HEK293 (cell line): ENCODE results near the gene CCL16.

ENCODE experiments used
- CTCF ChIA-PET: fragments of 350-600 bp; formaldehyde crosslinking; extraction: SDS; loops from one replicate; lab custom pipeline; 2021; ENCODE audit warnings: antibody characterized with exemption; lab: Yijun Ruan, JAX
- POLR2A ChIA-PET: fragments of 300-600 bp; formaldehyde crosslinking; extraction: SDS; loops from one replicate; lab custom pipeline; 2020; ENCODE audit warnings: antibody characterized with exemption, inconsistent platforms; lab: Yijun Ruan, JAX
- H3K27ac ChIP-seq: fragments of 200-500 bp; sonication (Bioruptor generic); 2 replicates; pipeline ENCODE4 v1.5.1; 2014; ENCODE audit warnings: low read depth, low read length, control low read depth, inconsistent platforms; ENCODE audit errors: extremely low read depth
- H3K36me3 ChIP-seq, 2 experiments: fragments of 200-500 bp in 1 of 2; sonication (Bioruptor generic) in 1 of 2; 1 replicate in 1 of 2; 2 replicates in 1 of 2; pipeline ENCODE4 v1.5.1; 2014 to 2017; ENCODE audit warnings: inconsistent platforms in 2 of 2, low read length in 2 of 2; ENCODE audit not compliant: control insufficient read depth in 2 of 2, insufficient read depth in 1 of 2
- H3K4me1 ChIP-seq: fragments of 200-500 bp; sonication (Bioruptor generic); 2 replicates; pipeline ENCODE4 v1.5.1; 2014; ENCODE audit warnings: mild to moderate bottlenecking, low read length, inconsistent platforms; ENCODE audit not compliant: control insufficient read depth, insufficient read depth
- H3K4me3 ChIP-seq: 2 replicates; pipeline ENCODE4 v1.5.1; 2011; ENCODE audit warnings: low read depth, mild to moderate bottlenecking, control low read depth, low read length, moderate library complexity
- H3K9me3 ChIP-seq: fragments of 200-500 bp; sonication (Bioruptor generic); 2 replicates; pipeline ENCODE4 v1.5.1; 2014; ENCODE audit warnings: low read depth, low read length, inconsistent platforms; ENCODE audit not compliant: control insufficient read depth, insufficient read depth
- EGR2 ChIP-seq: fragments of 450-650 bp; formaldehyde crosslinking; IDR thresholded peaks from 2 replicates; pipeline ENCODE4 v1.5.1; 2016; ENCODE audit warnings: low read depth, missing biosample characterization, missing genetic modification characterization
- KLF1 ChIP-seq: fragments of 450-650 bp; formaldehyde crosslinking; IDR thresholded peaks from 2 replicates; pipeline ENCODE4 v1.5.1; 2016; ENCODE audit warnings: missing biosample characterization, missing genetic modification characterization
- KLF10 ChIP-seq: fragments of 450-650 bp; IDR thresholded peaks from 2 replicates; pipeline ENCODE4 v1.5.1; 2018; ENCODE audit warnings: missing biosample characterization, mild to moderate bottlenecking, missing genetic modification characterization
- KLF8 ChIP-seq: fragments of 450-650 bp; formaldehyde crosslinking; IDR thresholded peaks from 2 replicates; pipeline ENCODE4 v1.5.1; 2016; ENCODE audit warnings: missing biosample characterization, missing genetic modification characterization
- KLF9 ChIP-seq: fragments of 450-650 bp; formaldehyde crosslinking; IDR thresholded peaks from 2 replicates; pipeline ENCODE4 v1.5.1; 2016; ENCODE audit warnings: missing biosample characterization, missing genetic modification characterization, low read depth
- MYNN ChIP-seq: fragments of 450-650 bp; formaldehyde crosslinking; IDR thresholded peaks from 2 replicates; pipeline ENCODE4 v1.5.1; 2016; ENCODE audit warnings: missing biosample characterization, missing genetic modification characterization, borderline replicate concordance
- RBAK ChIP-seq: fragments of 450-650 bp; formaldehyde crosslinking; IDR thresholded peaks from 2 replicates; pipeline ENCODE4 v1.5.1; 2016; ENCODE audit warnings: missing biosample characterization, missing genetic modification characterization
- SCRT1 ChIP-seq: fragments of 450-650 bp; formaldehyde crosslinking; IDR thresholded peaks from 2 replicates; pipeline ENCODE4 v1.5.1; 2016; ENCODE audit warnings: missing biosample characterization, missing genetic modification characterization, borderline replicate concordance
- SCRT2 ChIP-seq: fragments of 450-650 bp; formaldehyde crosslinking; IDR thresholded peaks from 2 replicates; pipeline ENCODE4 v1.5.1; 2016; ENCODE audit warnings: missing biosample characterization, missing genetic modification characterization
- SP2 ChIP-seq: fragments of 450-650 bp; formaldehyde crosslinking; IDR thresholded peaks from 2 replicates; pipeline ENCODE4 v1.5.1; 2016; ENCODE audit warnings: missing biosample characterization, missing genetic modification characterization
- SP7 ChIP-seq: fragments of 450-650 bp; formaldehyde crosslinking; IDR thresholded peaks from 2 replicates; pipeline ENCODE4 v1.5.1; 2016; ENCODE audit warnings: missing biosample characterization, missing genetic modification characterization
- ZBTB17 ChIP-seq: fragments of 450-650 bp; formaldehyde crosslinking; IDR thresholded peaks from 2 replicates; pipeline ENCODE4 v1.5.1; 2016; ENCODE audit warnings: missing biosample characterization, missing genetic modification characterization
- ZBTB20 ChIP-seq: fragments of 450-650 bp; formaldehyde crosslinking; IDR thresholded peaks from 2 replicates; pipeline ENCODE4 v1.5.1; 2016; ENCODE audit warnings: missing biosample characterization, missing genetic modification characterization
- ZBTB21 ChIP-seq: fragments of 450-650 bp; formaldehyde crosslinking; IDR thresholded peaks from 2 replicates; pipeline ENCODE4 v1.5.1; 2017; ENCODE audit warnings: missing biosample characterization, missing genetic modification characterization
- ZBTB48 ChIP-seq: fragments of 450-650 bp; formaldehyde crosslinking; IDR thresholded peaks from 2 replicates; pipeline ENCODE4 v1.5.1; 2016; ENCODE audit warnings: missing biosample characterization, missing genetic modification characterization
- ZEB2 ChIP-seq: fragments of 450-650 bp; formaldehyde crosslinking; IDR thresholded peaks from 2 replicates; pipeline ENCODE4 v1.5.1; 2016; ENCODE audit warnings: missing biosample characterization, missing genetic modification characterization
- ZFP37 ChIP-seq: fragments of 450-650 bp; formaldehyde crosslinking; IDR thresholded peaks from 2 replicates; pipeline ENCODE4 v1.5.1; 2016; ENCODE audit warnings: missing biosample characterization, missing genetic modification characterization
- ZNF10 ChIP-seq: fragments of 450-650 bp; formaldehyde crosslinking; IDR thresholded peaks from 2 replicates; pipeline ENCODE4 v1.5.1; 2017; ENCODE audit warnings: missing biosample characterization, missing genetic modification characterization
- ZNF114 ChIP-seq: fragments of 450-650 bp; formaldehyde crosslinking; IDR thresholded peaks from 2 replicates; pipeline ENCODE4 v1.5.0; 2017; ENCODE audit warnings: missing biosample characterization, missing genetic modification characterization
- ZNF335 ChIP-seq: fragments of 450-650 bp; formaldehyde crosslinking; conservative IDR thresholded peaks from 2 replicates; pipeline ENCODE4 v1.5.1; 2016; ENCODE audit warnings: missing biosample characterization, missing genetic modification characterization
- ZNF366 ChIP-seq: fragments of 450-650 bp; formaldehyde crosslinking; conservative IDR thresholded peaks from 2 replicates; pipeline ENCODE4 v1.5.1; 2016; ENCODE audit warnings: missing biosample characterization, missing genetic modification characterization
- ZNF37A ChIP-seq: fragments of 450-650 bp; IDR thresholded peaks from 2 replicates; pipeline ENCODE4 v1.5.1; 2018; ENCODE audit warnings: missing biosample characterization, missing genetic modification characterization
- ZNF501 ChIP-seq: fragments of 450-650 bp; formaldehyde crosslinking; IDR thresholded peaks from 2 replicates; pipeline ENCODE4 v1.5.1; 2016; ENCODE audit warnings: missing biosample characterization, missing genetic modification characterization
- ZNF610 ChIP-seq: fragments of 450-650 bp; formaldehyde crosslinking; IDR thresholded peaks from 2 replicates; pipeline ENCODE4 v1.5.1; 2016; ENCODE audit warnings: missing biosample characterization, missing genetic modification characterization, borderline replicate concordance
- TF ChIP-seq, protein P1 (sequence below): fragments of 450-650 bp; IDR thresholded peaks from 2 replicates; pipeline ENCODE4 v1.5.1; 2018; ENCODE audit warnings: missing biosample characterization, mild to moderate bottlenecking, missing genetic modification characterization
- TF ChIP-seq, protein P2 (sequence below): fragments of 450-650 bp; formaldehyde crosslinking; optimal IDR thresholded peaks from 2 replicates; pipeline ENCODE3; 2016; ENCODE audit warnings: missing biosample characterization, mild to moderate bottlenecking, missing genetic modification characterization
- TF ChIP-seq, protein P3 (sequence below): fragments of 450-650 bp; formaldehyde crosslinking; IDR thresholded peaks from 2 replicates; pipeline ENCODE4 v1.5.1; 2017; ENCODE audit warnings: missing biosample characterization, missing genetic modification characterization
- TF ChIP-seq, protein P4 (sequence below): fragments of 450-650 bp; formaldehyde crosslinking; IDR thresholded peaks from 2 replicates; pipeline ENCODE4 v1.5.1; 2016; ENCODE audit warnings: missing biosample characterization, missing genetic modification characterization

Gene CCL16

DNA sequence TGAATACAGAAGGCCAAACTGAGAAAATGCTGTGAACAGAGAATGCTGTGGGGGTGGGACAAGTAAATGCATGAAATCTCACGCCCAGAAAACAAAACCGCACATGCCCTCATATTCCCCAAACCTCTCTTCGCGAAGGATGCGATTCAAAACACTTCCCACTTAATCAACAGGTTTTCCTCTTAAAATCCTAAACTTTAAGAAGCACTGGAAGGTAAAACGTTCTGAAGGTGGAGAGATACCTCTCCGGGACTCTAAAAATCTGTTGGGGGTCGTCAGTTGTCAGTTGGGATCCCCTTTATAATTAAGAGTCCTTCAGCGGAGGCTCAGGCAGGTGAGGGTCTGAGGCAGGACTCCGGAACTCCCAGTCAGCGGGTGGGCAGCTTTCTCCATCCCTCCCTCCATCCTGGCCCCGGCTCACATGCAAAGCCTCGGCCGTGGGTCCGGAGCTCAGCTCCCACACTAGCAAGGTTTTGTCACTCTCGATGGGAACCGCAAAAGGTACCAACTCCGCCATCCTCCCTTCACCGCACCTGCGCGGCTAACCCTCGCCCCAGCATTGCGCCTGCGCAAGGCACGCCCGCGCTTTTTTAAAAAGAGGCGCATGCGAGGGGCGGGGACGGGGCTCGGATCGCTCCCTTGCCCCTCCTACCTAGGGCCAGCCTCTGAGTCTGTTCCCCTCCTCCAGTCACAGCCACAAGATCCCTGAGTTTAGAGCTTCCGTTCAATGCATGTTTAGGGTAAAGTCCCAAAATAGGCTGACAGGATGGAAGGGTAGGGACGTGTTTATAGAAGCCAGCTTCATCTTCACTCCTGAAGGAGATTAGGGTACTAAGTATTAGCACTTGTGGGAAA lies 50.9 kb downstream of the CCL16 start, which contains the start of gene RDM1:
TSS of gene RDM1 (minus strand) at position 563 of the 855 bp plus-strand sequence. CDS start at position 517, 46 bp downstream.
- CTCF ChIA-PET, result interaction anchor here (0.6 to 1.6 kb wide), 7 partner anchors 13 to 387 kb away, joined by 3 to 12 read pairs (median 5); partner anchors contain the start of gene LYZL6
- peak within 1 kb of the TSS; percentile 0; the same call in 1 of the 2 replicates for H3K27ac ChIP-seq
- TF ChIP-seq, protein P1, sequence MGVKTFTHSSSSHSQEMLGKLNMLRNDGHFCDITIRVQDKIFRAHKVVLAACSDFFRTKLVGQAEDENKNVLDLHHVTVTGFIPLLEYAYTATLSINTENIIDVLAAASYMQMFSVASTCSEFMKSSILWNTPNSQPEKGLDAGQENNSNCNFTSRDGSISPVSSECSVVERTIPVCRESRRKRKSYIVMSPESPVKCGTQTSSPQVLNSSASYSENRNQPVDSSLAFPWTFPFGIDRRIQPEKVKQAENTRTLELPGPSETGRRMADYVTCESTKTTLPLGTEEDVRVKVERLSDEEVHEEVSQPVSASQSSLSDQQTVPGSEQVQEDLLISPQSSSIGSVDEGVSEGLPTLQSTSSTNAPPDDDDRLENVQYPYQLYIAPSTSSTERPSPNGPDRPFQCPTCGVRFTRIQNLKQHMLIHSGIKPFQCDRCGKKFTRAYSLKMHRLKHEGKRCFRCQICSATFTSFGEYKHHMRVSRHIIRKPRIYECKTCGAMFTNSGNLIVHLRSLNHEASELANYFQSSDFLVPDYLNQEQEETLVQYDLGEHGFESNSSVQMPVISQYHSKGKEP (tag by site-specific recombination), result 0 out of 2 replicates have a peak, but pooled peaks have one; percentile 20
- peak; percentile 87 for TF ChIP-seq ZBTB17
- peak; percentile 91 for TF ChIP-seq KLF9 (tag by site-specific recombination)
- peak; percentile 95 for TF ChIP-seq SCRT2 (tag by site-specific recombination)
- peak; percentile 46 for TF ChIP-seq ZNF501
- TF ChIP-seq ZBTB48 (tag by site-specific recombination), result peak; percentile 98
- peak; percentile 69; the same call in 1 of the 2 replicates for TF ChIP-seq ZEB2 (tag by site-specific recombination)
- peak; percentile 68 for TF ChIP-seq KLF8 (tag by site-specific recombination)
- TF ChIP-seq, protein P2, sequence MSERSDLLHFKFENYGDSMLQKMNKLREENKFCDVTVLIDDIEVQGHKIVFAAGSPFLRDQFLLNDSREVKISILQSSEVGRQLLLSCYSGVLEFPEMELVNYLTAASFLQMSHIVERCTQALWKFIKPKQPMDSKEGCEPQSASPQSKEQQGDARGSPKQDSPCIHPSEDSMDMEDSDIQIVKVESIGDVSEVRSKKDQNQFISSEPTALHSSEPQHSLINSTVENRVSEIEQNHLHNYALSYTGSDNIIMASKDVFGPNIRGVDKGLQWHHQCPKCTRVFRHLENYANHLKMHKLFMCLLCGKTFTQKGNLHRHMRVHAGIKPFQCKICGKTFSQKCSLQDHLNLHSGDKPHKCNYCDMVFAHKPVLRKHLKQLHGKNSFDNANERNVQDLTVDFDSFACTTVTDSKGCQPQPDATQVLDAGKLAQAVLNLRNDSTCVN (tag by site-specific recombination), result peak; percentile 57
- peak; percentile 49 for TF ChIP-seq ZBTB20 (tag by site-specific recombination)
- TF ChIP-seq KLF10 (tag by site-specific recombination), result peak; percentile 76; the same call in 1 of the 2 replicates
- TF ChIP-seq ZFP37 (tag by site-specific recombination), result no peak
- TF ChIP-seq MYNN (tag by site-specific recombination), result peak; percentile 98
- peak; percentile 46 for TF ChIP-seq EGR2 (tag by site-specific recombination)
- no peak for TF ChIP-seq RBAK
- TF ChIP-seq ZNF335 (tag by site-specific recombination), result peak; percentile 44; the same call in 1 of the 2 replicates
- no peak for TF ChIP-seq ZBTB21 (tag by site-specific recombination)
- TF ChIP-seq, protein P3, sequence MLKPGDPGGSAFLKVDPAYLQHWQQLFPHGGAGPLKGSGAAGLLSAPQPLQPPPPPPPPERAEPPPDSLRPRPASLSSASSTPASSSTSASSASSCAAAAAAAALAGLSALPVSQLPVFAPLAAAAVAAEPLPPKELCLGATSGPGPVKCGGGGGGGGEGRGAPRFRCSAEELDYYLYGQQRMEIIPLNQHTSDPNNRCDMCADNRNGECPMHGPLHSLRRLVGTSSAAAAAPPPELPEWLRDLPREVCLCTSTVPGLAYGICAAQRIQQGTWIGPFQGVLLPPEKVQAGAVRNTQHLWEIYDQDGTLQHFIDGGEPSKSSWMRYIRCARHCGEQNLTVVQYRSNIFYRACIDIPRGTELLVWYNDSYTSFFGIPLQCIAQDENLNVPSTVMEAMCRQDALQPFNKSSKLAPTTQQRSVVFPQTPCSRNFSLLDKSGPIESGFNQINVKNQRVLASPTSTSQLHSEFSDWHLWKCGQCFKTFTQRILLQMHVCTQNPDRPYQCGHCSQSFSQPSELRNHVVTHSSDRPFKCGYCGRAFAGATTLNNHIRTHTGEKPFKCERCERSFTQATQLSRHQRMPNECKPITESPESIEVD (tag by site-specific recombination), result no peak
- peak; percentile 70; the same call in 1 of the 2 replicates for TF ChIP-seq SCRT1 (tag by site-specific recombination)
- peak; percentile 30; the same call in 1 of the 2 replicates for TF ChIP-seq SP7
- TF ChIP-seq ZNF114 (tag by site-specific recombination), result no peak
- TF ChIP-seq SP2 (tag by site-specific recombination), result peak; percentile 89
- TF ChIP-seq ZNF366 (tag by site-specific recombination), result peak; percentile 63
- TF ChIP-seq ZNF37A (tag by site-specific recombination), result no peak
- TF ChIP-seq ZNF610 (tag by site-specific recombination), result peak; percentile 55; the same call in 1 of the 2 replicates
- peak; percentile 91 for TF ChIP-seq ZNF10 (tag by site-specific recombination)
- peak; percentile 35; the same call in 1 of the 2 replicates for TF ChIP-seq KLF1 (tag by site-specific recombination)
- TF ChIP-seq, protein P4, sequence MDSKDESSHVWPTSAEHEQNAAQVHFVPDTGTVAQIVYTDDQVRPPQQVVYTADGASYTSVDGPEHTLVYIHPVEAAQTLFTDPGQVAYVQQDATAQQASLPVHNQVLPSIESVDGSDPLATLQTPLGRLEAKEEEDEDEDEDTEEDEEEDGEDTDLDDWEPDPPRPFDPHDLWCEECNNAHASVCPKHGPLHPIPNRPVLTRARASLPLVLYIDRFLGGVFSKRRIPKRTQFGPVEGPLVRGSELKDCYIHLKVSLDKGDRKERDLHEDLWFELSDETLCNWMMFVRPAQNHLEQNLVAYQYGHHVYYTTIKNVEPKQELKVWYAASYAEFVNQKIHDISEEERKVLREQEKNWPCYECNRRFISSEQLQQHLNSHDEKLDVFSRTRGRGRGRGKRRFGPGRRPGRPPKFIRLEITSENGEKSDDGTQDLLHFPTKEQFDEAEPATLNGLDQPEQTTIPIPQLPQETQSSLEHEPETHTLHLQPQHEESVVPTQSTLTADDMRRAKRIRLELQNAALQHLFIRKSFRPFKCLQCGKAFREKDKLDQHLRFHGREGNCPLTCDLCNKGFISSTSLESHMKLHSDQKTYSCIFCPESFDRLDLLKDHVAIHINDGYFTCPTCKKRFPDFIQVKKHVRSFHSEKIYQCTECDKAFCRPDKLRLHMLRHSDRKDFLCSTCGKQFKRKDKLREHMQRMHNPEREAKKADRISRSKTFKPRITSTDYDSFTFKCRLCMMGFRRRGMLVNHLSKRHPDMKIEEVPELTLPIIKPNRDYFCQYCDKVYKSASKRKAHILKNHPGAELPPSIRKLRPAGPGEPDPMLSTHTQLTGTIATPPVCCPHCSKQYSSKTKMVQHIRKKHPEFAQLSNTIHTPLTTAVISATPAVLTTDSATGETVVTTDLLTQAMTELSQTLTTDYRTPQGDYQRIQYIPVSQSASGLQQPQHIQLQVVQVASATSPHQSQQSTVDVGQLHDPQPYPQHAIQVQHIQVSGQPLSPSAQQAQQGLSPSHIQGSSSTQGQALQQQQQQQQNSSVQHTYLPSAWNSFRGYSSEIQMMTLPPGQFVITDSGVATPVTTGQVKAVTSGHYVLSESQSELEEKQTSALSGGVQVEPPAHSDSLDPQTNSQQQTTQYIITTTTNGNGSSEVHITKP, result 0 out of 2 replicates have a peak, but pooled peaks have one; percentile 26

More for the DNA sequence above, 50.9 kb downstream of the CCL16 start, which contains the start of gene RDM1:
- Histone ChIP-seq H3K36me3 (peaks cover 5 to 9% of the 10 kb centered on the region in 2 experiments; a peak in 2 of 3 replicates), H3K4me1 (peaks cover 7% of the 10 kb centered on the region), H3K9me3 (no peaks in the 10 kb centered on the region), H3K4me3 (peak within 1 kb of the TSS; percentile 73)
- POLR2A ChIA-PET, result interaction anchor here (0.6 to 2.6 kb wide), 8 partner anchors 12 to 584 kb away, joined by 3 to 14 read pairs (median 4); partner anchors contain the start of genes LYZL6 and TAF15
